ENCODE results near the gene SV2C.

- TF ChIP-seq, protein P1, sequence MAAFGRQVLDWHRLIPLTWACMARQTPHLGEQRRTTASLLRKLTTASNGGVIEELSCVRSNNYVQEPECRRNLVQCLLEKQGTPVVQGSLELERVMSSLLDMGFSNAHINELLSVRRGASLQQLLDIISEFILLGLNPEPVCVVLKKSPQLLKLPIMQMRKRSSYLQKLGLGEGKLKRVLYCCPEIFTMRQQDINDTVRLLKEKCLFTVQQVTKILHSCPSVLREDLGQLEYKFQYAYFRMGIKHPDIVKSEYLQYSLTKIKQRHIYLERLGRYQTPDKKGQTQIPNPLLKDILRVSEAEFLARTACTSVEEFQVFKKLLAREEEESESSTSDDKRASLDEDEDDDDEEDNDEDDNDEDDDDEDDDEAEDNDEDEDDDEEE (CRISPR knock-in tag; IDR thresholded peaks at IDR 0.05) = no peak
- TF ChIP-seq POLR2AphosphoS5 (IDR thresholded peaks at IDR 0.05; ENCODE audit: low read depth, low read length) (no peak), CTCF (CRISPR knock-in tag; IDR thresholded peaks at IDR 0.05) (no peak), POLR2A (IDR thresholded peaks at IDR 0.05; ENCODE audit: insufficient read depth in 1 of 2, low read depth in 2 of 2, low read length in 2 of 2) (no peak), SMAD3 (CRISPR knock-in tag; IDR thresholded peaks at IDR 0.05) (no peak), NR2C2 (CRISPR knock-in tag; IDR thresholded peaks at IDR 0.05; ENCODE audit: borderline replicate concordance) (no peak), MXD4 (CRISPR knock-in tag; IDR thresholded peaks at IDR 0.05) (no peak), PAF1 (CRISPR knock-in tag; IDR thresholded peaks at IDR 0.05) (no peak), EEA1 (CRISPR knock-in tag; IDR thresholded peaks at IDR 0.05; ENCODE audit: borderline replicate concordance) (no peak)
Measured at GRCh38 chr5:76155536-76155935, 72.4 kb downstream of the SV2C start.
